Mucosa of descending colon (tissue), 3 donors: ENCODE measurements around the gene CACNA1C. TPM values are rescaled to one million over a fixed set of nuclear protein-coding genes. Genes with fewer than 3 reads are reported as not detected.

Experiments
- ATAC-seq: fragments of 200-7000 bp; cut with Tn5 transposase; one replicate; pipeline ENCODE4 v1.9.1; 2020; ENCODE audit warnings: mild to moderate bottlenecking, moderate library complexity
- DNase-seq, 3 donors: peaks; one replicate each; pipeline ENCODE4 v3.0.0-alpha.2; 2020
- H3K36me3 ChIP-seq: fragments of 200-600 bp; one replicate; pipeline ENCODE4 v1.8.0; 2021; ENCODE audit warnings: low read depth, mild to moderate bottlenecking
- H3K4me1 ChIP-seq: fragments of 200-600 bp; one replicate; pipeline ENCODE4 v1.8.0; 2021; ENCODE audit warnings: low read depth, mild to moderate bottlenecking
- H3K4me3 ChIP-seq: fragments of 200-600 bp; one replicate; pipeline ENCODE4 v1.8.0; 2021; ENCODE audit warnings: mild to moderate bottlenecking
- H3K9me3 ChIP-seq: fragments of 200-600 bp; one replicate; pipeline ENCODE4 v1.8.0; 2021; ENCODE audit warnings: mild to moderate bottlenecking
- intact Hi-C, 2 donors: fragments of 100-400 bp; cut with DNase I in 1 of 2; cut with micrococcal nuclease in 1 of 2; formaldehyde crosslinking; loops; one replicate each; pipeline versions ENCODE4 v1.11.0 to v1.11.1; 2022; cut with DNase I, micrococcal nuclease
- total RNA-seq, 3 donors: library from RNA; stranded (reverse); fragmentation: NEBNext Ultra II Directional in 2 of 3; extraction: Animal tissue kit (Norgen Biotek cat#: 25700) in 2 of 3; gene quantifications; one replicate each; pipeline versions ENCODE4 v1.2.1 to v1.2.4, GENCODE V29; 2021 to 2023
- TF ChIP-seq, protein P1 (sequence below): fragments of 200-600 bp; IDR thresholded peaks from one replicate; pipeline ENCODE4 v1.8.0; 2022; ENCODE audit warnings: antibody characterized with exemption, mild to moderate bottlenecking
- donor health status: DM: no; HTN: no; CAD: no; lungs with moderate emphysema.
- donor health status: DM: no; HTN: no; CAD: no.
- donor health status: DM: no; HTN: yes; CAD: no.

Gene CACNA1C
- total RNA-seq, 3 donors from 2014 or later = 5.5 to 89.4 (median 9.2) TPM

DNA sequence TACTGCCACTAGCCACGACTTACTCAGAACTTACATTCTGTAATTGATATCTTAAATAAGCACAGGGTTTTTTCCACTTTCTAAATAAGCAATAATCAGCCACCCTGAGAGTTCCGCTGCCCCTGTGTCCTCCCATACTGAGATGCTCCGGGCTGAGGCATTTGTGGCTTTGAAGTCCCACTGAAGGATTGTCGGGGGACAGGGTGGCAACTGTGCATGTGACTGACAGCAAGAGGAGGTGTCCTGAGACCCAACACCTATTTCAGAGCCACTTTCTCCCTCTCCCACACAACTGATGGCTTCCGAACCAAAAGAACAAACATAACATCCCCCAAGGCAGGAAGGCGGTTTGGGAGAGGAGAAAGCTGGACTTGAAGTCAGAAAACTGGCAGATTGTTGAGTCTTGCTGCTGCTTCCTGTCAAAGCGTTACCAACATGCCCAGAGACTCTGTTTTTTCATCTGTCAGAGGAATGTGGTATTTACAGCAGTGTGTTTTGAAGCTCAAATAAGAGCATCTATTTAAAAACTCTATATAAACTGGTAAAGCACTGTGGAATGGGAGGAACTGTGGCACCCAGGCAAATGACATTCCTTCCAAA, 584.1 kb downstream of the CACNA1C start:
- no peaks in the 10 kb centered on the region for H3K36me3 ChIP-seq
- H3K4me1 ChIP-seq = no peaks in the 10 kb centered on the region
- H3K4me3 ChIP-seq = no peak overlapping the region
- intact Hi-C loops = no loop called here
- TF ChIP-seq, protein P1, sequence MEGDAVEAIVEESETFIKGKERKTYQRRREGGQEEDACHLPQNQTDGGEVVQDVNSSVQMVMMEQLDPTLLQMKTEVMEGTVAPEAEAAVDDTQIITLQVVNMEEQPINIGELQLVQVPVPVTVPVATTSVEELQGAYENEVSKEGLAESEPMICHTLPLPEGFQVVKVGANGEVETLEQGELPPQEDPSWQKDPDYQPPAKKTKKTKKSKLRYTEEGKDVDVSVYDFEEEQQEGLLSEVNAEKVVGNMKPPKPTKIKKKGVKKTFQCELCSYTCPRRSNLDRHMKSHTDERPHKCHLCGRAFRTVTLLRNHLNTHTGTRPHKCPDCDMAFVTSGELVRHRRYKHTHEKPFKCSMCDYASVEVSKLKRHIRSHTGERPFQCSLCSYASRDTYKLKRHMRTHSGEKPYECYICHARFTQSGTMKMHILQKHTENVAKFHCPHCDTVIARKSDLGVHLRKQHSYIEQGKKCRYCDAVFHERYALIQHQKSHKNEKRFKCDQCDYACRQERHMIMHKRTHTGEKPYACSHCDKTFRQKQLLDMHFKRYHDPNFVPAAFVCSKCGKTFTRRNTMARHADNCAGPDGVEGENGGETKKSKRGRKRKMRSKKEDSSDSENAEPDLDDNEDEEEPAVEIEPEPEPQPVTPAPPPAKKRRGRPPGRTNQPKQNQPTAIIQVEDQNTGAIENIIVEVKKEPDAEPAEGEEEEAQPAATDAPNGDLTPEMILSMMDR = no peak
- no peak for ATAC-seq
- no peaks in the 10 kb centered on the region for H3K9me3 ChIP-seq
- DNase-seq = no peak

DNA sequence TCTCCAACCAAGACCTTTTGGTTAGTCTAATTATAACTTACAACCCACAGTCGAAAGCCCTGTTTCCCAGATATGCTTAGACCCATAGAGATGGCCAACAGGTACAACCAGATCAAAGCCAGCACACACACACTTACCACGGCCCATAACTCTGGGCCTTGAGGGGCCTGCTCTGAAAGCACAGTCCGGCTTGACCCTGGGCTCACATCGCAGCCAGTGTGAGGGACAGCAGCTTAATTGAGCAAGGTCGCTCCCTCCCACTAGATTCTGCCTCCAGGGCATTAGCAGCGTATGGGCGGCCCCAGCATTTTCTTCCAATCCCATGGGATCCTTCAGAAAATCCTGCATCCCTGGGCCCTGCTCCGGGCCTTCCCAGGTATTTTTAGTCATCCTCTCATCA, 584.6 kb downstream of the CACNA1C start:
- TF ChIP-seq, protein P1 = no peak
- Histone ChIP-seq H3K4me1 (peaks cover 3% of the 10 kb centered on the region), H3K9me3 (no peaks in the 10 kb centered on the region), H3K4me3 (no peak overlapping the region), H3K36me3 (no peaks in the 10 kb centered on the region)
- intact Hi-C loops = no loop called here
- ATAC-seq = no peak
- no peak for DNase-seq

DNA sequence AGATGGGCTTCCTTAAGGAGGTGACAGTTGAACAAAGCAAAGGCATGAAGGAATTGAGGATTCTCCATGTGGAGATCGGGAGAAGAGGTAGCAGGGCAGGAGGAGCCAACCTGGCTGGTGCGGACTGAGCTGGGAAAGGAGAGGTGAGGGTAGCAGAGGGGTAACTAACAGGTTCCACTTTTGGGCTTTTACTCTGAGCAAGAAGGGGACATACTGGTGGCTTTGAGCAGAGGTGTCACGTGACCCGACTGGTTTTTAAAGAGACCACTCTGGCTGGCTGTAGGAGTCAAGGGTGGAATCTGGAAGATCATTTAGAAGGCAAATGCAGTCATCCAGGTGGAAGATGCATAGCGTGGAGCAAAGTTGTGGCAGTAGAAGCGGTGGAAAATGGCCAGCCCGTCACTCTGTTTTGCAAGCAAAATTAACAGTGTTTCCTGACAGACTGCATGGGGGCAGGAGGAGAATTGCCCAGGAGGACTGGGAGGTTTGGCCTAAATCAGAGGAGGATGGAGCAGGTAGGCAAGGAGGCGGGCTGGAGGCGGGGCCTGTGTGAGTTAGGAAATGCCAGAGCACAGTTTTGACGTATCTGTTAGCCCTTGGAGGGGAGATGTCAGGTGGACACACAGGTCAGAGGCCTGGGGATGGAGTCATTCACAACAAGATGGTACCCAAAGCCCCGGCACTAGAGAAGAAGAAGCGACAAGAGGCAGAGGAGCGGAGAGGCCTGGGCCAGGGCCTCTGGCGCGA, 585.7 kb downstream of the CACNA1C start:
- TF ChIP-seq, protein P1 = no peak
- no peaks in the 10 kb centered on the region for H3K36me3 ChIP-seq
- H3K9me3 ChIP-seq = no peaks in the 10 kb centered on the region
- intact Hi-C loops = no loop called here
- ATAC-seq = no peak
- peaks cover 8% of the 10 kb centered on the region for H3K4me1 ChIP-seq
- H3K4me3 ChIP-seq = no peak overlapping the region
- DNase-seq = no peak

DNA sequence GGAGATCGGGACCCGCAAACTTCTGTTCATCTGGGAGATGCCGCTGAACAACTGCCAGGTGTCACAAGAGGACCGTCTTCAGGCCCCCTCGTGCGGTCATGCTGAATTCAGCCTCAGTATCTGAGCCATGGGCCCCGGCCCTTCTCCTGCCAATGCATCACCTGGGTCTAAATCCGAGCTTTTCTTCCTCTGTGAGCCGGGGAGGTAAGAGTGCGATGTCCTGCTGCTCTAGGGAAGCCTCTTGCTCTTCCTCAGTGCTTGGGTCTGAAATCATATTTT, 586.2 kb downstream of the CACNA1C start:
- TF ChIP-seq, protein P1 = no peak
- no peak for ATAC-seq
- no peak overlapping the region for H3K4me3 ChIP-seq
- peaks cover 8% of the 10 kb centered on the region for H3K4me1 ChIP-seq
- H3K9me3 ChIP-seq = no peaks in the 10 kb centered on the region
- no peaks in the 10 kb centered on the region for H3K36me3 ChIP-seq
- intact Hi-C loops = no loop called here
- peak in 1 of 3 donors; percentile 47 for DNase-seq

DNA sequence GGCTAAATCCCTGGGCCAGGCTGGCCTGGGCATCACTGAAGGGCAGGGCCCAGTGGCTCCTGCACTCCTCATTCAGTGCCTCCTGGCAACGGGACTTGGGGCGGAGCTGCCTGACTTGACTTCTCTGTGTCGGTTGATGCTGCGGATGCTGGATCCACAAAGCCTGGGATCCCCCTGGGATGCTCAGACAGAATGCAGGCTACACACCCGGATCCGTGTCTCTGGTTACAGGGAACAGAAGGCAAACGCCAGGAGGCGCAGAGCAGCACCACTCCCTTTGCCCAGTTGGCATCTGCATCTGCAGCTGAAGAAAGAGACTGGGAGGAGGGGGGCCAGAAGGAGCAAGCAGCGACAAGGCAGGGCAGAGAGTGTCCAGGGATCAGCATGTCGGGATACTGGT, 587.5 kb downstream of the CACNA1C start:
- intact Hi-C loops = no loop called here
- ATAC-seq = peak; percentile 7
- peaks cover 8% of the 10 kb centered on the region for H3K4me1 ChIP-seq
- H3K4me3 ChIP-seq = no peak overlapping the region
- H3K36me3 ChIP-seq = no peaks in the 10 kb centered on the region
- DNase-seq = peak in 1 of 3 donors; percentile 36
- TF ChIP-seq, protein P1 = no peak
- no peaks in the 10 kb centered on the region for H3K9me3 ChIP-seq
